ENCODE measurements around the gene SLC27A1.
"Not testable (repeated sequence)": the region's sequence is repeated elsewhere in the genome, so short reads cannot be mapped to it uniquely, and the experiment has no call there.

Gene SLC27A1

DNA sequence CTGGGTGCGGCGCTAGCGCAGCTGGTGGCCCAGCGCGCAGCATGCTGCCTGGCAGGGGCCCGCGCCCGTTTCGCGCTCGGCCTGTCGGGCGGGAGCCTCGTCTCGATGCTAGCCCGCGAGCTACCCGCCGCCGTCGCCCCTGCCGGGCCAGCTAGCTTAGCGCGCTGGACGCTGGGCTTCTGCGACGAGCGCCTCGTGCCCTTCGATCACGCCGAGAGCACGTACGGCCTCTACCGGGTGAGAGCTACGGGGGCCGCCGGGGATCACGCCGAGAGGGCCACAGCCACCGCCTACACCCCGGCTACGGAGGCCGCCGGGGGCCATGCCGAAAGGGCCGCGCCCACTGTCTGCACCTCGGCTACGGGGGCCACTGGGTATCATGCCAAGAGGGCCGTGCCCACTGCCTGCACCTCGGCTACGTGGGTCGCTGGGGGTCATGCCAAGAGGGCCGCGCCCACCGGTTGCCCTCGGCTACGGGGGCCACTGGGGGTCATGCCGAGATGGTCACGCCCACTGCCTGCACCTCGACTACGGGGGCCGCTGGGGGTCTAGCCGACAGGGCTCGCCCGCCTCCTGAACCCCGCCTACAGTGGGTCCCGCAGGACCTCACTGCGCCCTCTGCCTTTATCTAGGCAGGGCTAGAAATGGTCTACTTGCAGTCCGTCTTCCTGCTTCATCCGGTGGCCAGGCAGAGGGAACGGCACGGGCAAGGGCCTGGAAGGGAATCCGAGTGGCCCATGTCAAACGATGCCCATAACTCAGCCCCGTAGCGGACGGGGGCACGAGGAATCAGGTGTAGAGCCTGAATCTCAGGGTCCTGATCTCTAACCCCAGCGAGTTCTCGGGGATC is 41.6 kb downstream of the SLC27A1 start:
- peak; percentile 74 for DNase-seq (ENCODE audit: low read depth)

GRCh38 chr19:17512574-17512939 is 42.2 kb downstream of the SLC27A1 start:
- DNase-seq (ENCODE audit: low read depth) = no peak

GRCh38 chr19:17515408-17516149 is 45.3 kb downstream of the SLC27A1 start:
- DNase-seq (ENCODE audit: low read depth) = no peak

GRCh38 chr19:17517898-17518297 is 47.6 kb downstream of the SLC27A1 start:
- DNase-seq (ENCODE audit: low read depth) = no peak

- not testable (repeated sequence) for DNase-seq (ENCODE audit: low read depth)
Observed at GRCh38 chr19:17518654-17519053, 48.3 kb downstream of the SLC27A1 start.

DNA sequence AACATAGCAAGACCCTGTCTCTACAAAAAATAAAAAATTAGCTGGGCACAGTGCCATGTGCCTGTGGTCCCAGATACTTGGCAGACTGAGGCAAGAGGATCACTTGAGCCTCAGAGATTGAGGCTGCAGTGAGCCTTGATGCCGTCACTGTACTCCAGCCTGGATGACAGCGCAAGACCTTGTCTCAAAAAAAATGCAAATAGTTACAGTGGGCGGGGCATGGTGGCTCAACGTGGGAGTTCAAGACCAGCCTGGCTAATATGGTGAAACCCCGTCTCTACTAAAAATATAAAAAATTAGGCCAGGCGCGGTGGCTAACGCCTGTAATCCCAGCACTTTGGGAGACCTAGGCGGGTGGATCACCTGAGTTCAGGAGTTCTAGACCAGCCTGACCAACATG is 49.6 kb downstream of the SLC27A1 start:
- no peak for DNase-seq (ENCODE audit: low read depth)

DNA sequence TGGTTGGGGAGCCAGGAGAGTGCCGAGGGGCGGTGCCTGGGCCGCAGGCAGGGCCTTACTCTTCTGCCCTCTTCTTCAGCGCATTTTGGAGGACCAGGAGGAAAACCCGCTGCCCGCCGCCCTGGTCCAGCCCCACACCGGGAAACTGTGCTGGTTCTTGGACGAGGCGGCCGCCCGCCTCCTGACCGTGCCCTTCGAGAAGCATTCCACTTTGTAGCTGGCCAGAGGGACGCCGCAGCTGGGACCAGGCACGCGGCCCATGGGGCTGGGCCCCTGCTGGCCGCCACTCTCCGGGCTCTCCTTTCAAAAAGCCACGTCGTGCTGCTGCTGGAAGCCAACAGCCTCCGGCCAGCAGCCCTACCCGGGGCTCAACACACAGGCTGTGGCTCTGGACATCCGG is 50.5 kb downstream of the SLC27A1 start:
- no peak for DNase-seq (ENCODE audit: low read depth)

DNA sequence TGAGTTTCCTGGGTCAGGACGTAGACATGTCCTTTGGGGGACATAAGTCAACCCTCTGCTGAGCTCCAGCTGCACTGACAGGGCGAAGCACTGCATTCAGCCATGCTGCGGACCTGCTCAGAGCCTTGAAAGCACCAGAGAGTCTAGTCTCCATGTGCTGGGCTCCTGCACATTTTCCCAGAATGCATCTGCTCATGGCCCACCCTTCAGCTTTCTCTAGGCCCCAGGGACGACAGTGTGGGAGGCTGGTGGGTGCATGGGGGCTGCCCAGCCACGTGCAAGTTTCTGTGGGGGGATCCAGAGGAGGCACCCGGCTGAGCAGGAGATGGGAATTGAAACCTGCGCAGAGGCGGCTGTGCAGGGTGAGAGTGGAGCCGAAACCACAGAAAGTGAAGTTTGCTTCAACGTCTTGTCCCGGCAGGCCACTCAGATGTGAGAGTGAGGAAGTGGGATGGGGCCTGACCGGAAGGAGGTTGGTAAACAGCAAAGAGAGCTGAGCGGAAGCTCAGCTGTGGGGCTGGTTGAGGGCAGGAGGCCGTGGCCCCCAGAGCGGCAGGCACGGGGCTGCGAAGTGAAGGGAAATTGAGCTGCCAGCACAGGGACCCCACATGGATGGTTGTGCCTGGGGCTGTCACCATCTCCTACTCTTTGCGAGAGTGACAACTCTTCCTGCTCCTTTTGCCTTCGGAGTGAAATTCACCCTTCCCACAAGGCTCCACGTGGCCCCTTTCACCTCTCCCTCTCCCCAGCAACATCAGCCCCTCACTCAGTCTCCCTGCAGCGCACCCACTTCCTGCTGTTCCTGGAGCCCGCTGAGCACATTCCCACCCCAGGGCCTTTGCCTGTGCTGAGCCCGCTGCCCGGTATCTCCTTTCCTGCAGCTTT is 52.9 kb downstream of the SLC27A1 start:
- DNase-seq (ENCODE audit: low read depth) = peak; percentile 33

DNA sequence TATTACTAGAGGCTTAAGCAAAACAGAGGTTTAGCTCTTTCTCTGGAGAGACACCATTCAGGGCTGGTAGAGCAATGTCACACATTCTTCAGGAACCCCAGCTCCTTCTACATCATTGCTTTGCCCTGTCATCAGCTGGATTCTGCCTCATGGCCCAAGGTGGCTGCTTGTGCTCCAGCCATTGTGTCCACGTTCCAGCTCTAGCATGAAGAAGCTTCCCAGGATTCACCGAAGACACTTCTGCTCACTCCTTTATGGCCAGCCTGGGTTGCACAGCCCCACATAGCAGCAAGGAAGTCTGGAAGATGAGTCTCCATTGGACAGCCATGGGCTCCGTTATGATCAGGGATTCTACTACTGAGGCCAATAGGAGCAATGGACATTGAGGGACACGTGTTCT is 54.3 kb downstream of the SLC27A1 start:
- DNase-seq (ENCODE audit: low read depth) = no peak

- no peak for DNase-seq (ENCODE audit: low read depth)
Observed at GRCh38 chr19:17525141-17525540, 54.8 kb downstream of the SLC27A1 start.

DNA sequence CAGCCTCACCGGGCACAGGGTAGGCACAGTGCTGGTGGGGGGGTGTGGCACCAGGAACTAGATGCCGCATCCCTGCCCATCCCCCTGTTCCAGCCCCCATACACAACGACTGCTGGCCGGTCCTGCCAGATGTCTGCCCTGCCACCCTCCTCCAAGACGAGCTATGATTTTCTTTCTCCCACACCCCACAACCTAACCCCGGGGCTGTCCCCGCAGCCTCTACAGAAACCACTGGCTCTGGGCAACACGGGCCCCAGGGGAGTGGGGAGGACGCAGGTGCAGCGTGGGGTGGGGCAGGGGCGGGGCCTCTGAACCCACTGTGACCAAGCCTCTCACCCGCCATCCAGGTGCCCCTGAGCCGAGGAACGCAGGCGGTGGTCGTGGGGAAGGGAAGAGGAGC is 56.6 kb downstream of the SLC27A1 start:
- no peak for DNase-seq (ENCODE audit: low read depth)

DNA sequence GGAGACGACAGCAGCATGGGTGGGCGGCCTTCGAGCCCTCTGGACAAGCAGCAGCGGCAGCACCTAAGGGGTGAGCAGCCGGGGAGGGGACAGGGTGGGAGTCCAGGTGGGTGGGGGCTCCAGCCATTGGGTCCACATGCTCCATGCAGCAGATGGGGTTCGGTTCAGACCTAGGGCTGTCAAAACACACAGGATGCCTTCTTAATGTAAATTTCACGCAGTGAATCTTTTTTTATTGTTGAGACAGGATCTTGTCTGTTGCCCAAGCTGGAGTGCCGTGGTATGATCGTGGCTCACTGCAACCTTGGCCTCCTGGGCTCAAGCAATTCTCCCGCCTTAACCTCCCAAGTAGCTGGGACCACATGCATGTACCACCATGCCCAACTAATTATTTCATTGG is 57.0 kb downstream of the SLC27A1 start:
- DNase-seq (ENCODE audit: low read depth) = no peak

GRCh38 chr19:17528610-17529009 is 58.3 kb downstream of the SLC27A1 start:
- DNase-seq (ENCODE audit: low read depth) = no peak

DNA sequence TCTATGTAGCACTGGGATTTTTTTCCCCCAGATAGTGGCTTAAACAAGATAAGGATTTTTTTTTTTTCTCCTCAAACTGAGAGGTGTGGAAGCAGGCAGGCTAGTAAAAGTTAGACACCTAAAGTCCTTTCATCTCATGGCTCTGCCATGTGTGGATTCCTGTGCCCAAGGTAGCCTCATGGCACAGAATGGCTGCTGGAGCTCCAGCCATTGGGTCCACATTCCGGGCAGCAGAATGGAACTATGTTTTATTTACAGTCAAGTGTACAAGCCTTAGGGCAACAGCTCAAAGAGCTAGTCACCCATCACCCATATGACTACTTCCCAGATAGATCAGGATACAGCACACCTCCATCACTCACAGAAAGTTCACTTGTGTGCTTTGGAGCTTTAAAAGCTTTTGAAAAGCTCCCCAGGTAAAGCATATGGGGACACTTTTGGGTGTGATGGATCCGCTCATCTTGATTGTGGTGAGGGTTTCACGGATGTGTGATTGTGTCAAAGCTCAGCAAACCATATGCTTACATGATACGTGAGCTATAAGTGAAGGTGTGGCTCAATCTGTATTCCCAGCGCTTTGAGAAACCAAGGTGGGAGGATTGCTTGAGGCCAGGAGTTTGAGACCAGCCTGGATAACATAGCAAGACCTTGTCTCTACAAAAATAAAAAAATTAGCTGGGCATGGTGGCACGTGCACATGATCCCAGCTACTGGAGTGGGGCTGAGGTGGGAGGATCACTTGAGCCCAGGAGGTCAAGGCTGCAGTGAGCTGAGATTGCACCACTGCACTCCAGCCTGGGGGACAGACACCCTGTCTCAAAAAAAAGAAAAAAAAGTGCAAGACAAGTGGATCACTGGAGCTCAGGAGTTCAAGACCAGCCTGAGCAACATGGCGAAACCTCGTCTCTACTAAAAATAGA is 59.2 kb downstream of the SLC27A1 start:
- no peak for DNase-seq (ENCODE audit: low read depth)

GRCh38 chr19:17530586-17530985 is 60.3 kb downstream of the SLC27A1 start:
- DNase-seq (ENCODE audit: low read depth) = no peak

DNA sequence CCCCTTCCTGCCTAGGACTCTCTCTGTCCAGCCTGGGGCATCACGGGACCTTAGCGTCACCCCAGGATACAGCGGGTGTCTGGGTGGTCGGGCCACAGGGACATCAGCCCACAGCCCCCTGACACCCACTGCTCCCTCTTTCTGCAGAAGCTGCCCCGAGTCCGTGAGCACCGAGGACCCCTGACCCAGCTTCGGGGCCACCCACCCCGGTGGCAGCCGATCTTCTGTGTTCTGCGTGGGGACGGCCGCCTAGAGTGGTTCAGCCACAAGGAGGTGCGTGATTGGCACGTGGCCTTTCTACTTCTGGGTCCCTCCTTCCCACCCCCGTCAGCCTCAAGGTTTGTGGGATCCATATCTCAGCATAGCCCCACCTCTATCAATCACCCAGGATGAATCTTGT is 61.8 kb downstream of the SLC27A1 start:
- DNase-seq (ENCODE audit: low read depth) = no peak

GRCh38 chr19:17532557-17532956 is 62.2 kb downstream of the SLC27A1 start:
- no peak for DNase-seq (ENCODE audit: low read depth)

- DNase-seq (ENCODE audit: low read depth) = no peak
Observed at GRCh38 chr19:17534767-17535166, 64.4 kb downstream of the SLC27A1 start.

DNA sequence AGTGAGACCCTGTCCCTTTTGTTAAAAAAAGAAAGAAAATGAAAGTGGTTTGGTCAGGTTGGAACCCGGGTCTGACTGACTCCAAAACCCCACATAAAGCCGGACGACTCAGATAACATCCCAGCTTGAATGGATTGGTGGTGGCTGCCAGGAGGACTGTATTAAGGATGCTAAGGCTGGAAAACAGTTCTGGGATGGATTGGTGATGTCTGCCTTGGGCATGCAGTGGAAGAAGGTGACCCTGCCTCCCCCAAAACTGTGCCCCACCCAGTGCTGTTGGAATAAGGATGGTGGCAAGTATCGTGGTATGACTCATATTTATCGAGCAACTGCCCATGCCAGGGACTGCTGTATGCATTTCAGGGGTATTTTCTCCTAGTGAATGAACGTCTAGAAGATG is 66.6 kb downstream of the SLC27A1 start:
- DNase-seq (ENCODE audit: low read depth) = no peak

- DNase-seq (ENCODE audit: low read depth) = no peak
Observed at GRCh38 chr19:17538684-17539237, 68.4 kb downstream of the SLC27A1 start.
